Fibroblast of villous mesenchyme (primary cell): Measurements from ENCODE around the gene FDPS. TPM values are rescaled to one million over a fixed set of nuclear protein-coding genes. Genes with fewer than 3 reads are reported as not detected.
A peak's percentile ranks its signal among the peaks of the same experiment; 100 is the strongest.

Experiments used
- DNase-seq: peaks from one replicate; pipeline ENCODE4 v3.0.0-alpha.2; 2010; ENCODE audit warnings: low read depth
- H3K4me3 ChIP-seq: 2 replicates; pipeline ENCODE4 v1.5.1; 2011; ENCODE audit warnings: low read depth, mild to moderate bottlenecking, low read length
- total RNA-seq: library from RNA; depleted of rRNA; stranded (reverse); fragments of >200 nt; gene quantifications from 2 replicates; pipeline ENCODE4 v1.2.3, GENCODE V29; 2012
- TF ChIP-seq, protein P1 (sequence below): IDR thresholded peaks from 2 replicates; pipeline ENCODE4 v1.5.1; 2012; ENCODE audit warnings: low read depth, mild to moderate bottlenecking, low read length; ENCODE audit not compliant: insufficient read depth

Gene FDPS
- 427 and 428 TPM in 2 replicates for total RNA-seq

DNA sequence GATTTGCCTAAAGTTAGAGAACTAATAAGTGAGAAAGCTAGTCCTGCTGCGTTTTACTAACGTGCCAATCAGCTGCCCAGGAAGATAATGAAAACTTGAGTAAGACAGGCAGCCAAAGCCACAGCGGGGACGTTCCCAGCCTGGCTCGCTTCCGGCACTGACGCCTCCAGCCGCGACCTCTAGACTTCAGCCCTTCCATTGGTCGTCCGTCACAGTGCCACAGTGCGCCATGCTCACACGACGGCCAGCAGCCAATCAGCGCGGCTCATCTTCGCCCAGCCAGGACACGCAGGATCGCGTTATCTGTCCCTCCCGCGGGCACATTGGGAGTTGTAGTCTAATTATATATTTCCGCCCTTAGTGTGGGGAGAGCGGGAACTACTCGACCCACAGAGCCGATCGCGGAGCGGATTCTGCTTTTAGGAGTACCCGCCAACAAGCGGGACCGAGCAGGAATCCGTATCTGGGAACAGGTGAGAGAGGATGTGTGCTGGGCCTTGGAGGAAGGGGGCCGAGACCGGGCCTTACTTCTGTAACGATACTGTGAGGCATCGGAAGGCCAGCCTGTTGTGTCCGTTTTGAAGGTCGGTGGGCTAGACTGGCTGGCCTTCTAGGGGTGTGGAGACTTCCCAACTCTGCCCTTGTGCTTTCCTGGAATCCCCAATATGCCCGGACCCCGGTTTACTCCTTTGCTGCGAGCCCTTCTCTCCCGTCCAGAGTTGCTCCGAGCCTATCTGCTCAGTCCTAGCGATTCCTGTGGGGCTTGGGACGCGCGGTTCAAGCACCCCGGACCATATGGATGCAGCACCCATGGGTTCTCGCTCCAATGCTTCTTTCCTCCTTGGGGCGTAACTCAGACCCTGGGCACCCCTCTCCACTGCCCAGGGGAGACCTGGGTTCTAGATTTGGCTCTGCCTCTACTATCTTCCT is at the start of gene FDPS:
FDPS (plus strand) TSS at position 374 of the 930 bp plus-strand sequence. CDS start 924 bp downstream, outside the sequence.
- H3K4me3 ChIP-seq = peak within 1 kb of the TSS; percentile 74
- DNase-seq = peak; percentile 99
- TF ChIP-seq, protein P1, sequence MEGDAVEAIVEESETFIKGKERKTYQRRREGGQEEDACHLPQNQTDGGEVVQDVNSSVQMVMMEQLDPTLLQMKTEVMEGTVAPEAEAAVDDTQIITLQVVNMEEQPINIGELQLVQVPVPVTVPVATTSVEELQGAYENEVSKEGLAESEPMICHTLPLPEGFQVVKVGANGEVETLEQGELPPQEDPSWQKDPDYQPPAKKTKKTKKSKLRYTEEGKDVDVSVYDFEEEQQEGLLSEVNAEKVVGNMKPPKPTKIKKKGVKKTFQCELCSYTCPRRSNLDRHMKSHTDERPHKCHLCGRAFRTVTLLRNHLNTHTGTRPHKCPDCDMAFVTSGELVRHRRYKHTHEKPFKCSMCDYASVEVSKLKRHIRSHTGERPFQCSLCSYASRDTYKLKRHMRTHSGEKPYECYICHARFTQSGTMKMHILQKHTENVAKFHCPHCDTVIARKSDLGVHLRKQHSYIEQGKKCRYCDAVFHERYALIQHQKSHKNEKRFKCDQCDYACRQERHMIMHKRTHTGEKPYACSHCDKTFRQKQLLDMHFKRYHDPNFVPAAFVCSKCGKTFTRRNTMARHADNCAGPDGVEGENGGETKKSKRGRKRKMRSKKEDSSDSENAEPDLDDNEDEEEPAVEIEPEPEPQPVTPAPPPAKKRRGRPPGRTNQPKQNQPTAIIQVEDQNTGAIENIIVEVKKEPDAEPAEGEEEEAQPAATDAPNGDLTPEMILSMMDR = no peak

- TF ChIP-seq, protein P1 = no peak
- no peak for DNase-seq
- no peak overlapping the region for H3K4me3 ChIP-seq
These were observed 48.4 kb upstream of the FDPS start for GRCh38 chr1:155260276-155260675.

GRCh38 chr1:155261493-155261851 is 47.2 kb upstream of the FDPS start:
- TF ChIP-seq, protein P1 = no peak
- DNase-seq = no peak
- peak overlapping the region; percentile 93 for H3K4me3 ChIP-seq

DNA sequence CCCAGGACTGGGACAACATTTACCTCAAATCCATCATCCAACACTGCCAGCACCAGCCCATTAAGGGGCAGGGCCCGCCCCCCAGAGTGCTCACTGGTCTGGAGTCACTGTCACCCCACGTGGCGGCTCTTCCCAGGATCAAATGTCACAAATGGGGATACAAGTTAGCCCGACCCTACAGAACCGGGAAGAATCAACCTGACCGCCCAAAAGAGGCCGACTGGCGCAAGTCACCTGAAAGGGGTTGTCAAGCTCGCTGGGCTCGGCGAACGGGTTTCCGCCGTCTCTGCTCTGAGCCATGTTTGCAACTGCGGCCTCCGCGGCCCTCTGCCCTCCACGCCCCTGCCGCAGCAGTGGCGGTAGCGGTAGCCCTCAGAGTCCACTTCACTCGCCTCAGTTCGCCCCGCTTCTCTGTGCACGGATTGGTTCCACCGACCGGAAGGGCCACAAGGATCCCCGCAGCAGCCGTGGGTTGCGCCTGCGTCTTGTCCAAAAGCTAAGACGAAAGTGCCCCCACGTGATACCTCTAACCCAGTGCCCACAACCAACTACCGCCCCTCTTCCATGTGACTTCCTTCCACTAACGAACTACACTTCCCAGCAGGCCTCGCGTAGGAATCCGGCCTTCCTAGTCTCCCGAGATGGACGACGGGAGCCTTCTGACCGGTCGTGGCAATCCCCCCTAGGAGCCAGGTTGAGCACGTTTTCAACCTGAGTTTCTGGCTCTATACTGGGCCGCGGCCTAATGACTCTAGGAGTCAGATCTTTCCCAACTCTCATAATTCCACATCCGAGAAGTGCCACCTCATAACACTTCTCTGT is 46.6 kb upstream of the FDPS start, which contains the start of gene SCAMP3:
SCAMP3 (minus strand) TSS at position 509 of the 822 bp plus-strand sequence; CDS start at position 300, 209 bp downstream.
- DNase-seq = peak; percentile 99
- peak within 1 kb of the TSS; percentile 93 for H3K4me3 ChIP-seq
- TF ChIP-seq, protein P1 = no peak

- TF ChIP-seq, protein P1 = no peak
- H3K4me3 ChIP-seq = no peak overlapping the region
- DNase-seq = no peak
These were observed 45.6 kb upstream of the FDPS start for GRCh38 chr1:155263067-155263466.

- H3K4me3 ChIP-seq = no peak overlapping the region
- DNase-seq = no peak
- TF ChIP-seq, protein P1 = no peak
These were observed 42.1 kb upstream of the FDPS start for GRCh38 chr1:155266553-155266952.
